Neuronal stem cell (in vitro differentiated cells): Measurements from ENCODE around the gene ELAVL1.
"Not testable (repeated sequence)": the region's sequence is repeated elsewhere in the genome, so short reads cannot be mapped to it uniquely, and the experiment has no call there.

Source experiments
- DNase-seq: peaks from one replicate; pipeline ENCODE4 v3.0.0-alpha.2; 2013; ENCODE audit warnings: low spot score
- H2AFZ ChIP-seq: one replicate; pipeline ENCODE4 v1.6.1; 2013; ENCODE audit warnings: mild to moderate bottlenecking, low read length, inconsistent platforms
- H2AK5ac ChIP-seq: 2 replicates; pipeline ENCODE4 v1.6.1; 2013; ENCODE audit warnings: low read depth, mild to moderate bottlenecking, inconsistent platforms, low read length, moderate library complexity, mixed read lengths
- H2BK120ac ChIP-seq: 2 replicates; pipeline ENCODE4 v1.6.1; 2013; ENCODE audit warnings: low read depth, mild to moderate bottlenecking, inconsistent platforms, low read length, moderate library complexity, mixed read lengths
- H2BK12ac ChIP-seq: one replicate; pipeline ENCODE4 v1.6.1; 2013; ENCODE audit warnings: low read length, inconsistent platforms
- H2BK15ac ChIP-seq: 2 replicates; pipeline ENCODE4 v1.6.1; 2013; ENCODE audit warnings: mild to moderate bottlenecking, low read length, inconsistent platforms, mixed read lengths
- H2BK5ac ChIP-seq: one replicate; pipeline ENCODE4 v1.6.1; 2013; ENCODE audit warnings: inconsistent platforms, mild to moderate bottlenecking, low read length, moderate library complexity
- H3K14ac ChIP-seq: one replicate; pipeline ENCODE4 v1.6.1; 2013; ENCODE audit warnings: low read length, inconsistent platforms
- H3K18ac ChIP-seq: 2 replicates; pipeline ENCODE4 v1.6.1; 2013; ENCODE audit warnings: low read length, inconsistent platforms
- H3K23ac ChIP-seq: 2 replicates; pipeline ENCODE4 v1.6.1; 2013; ENCODE audit warnings: low read depth, mild to moderate bottlenecking, mixed read lengths, low read length, inconsistent platforms; ENCODE audit not compliant: poor library complexity
- H3K27ac ChIP-seq: replicated peaks from 3 replicates; pipeline ENCODE4 v1.5.1; 2013; ENCODE audit warnings: low read length, inconsistent platforms
- H3K27me3 ChIP-seq, 3 experiments: 2 replicates each; pipeline ENCODE4 v1.6.1; 2013; ENCODE audit warnings: low read length in 3 of 3, mild to moderate bottlenecking in 2 of 3, inconsistent platforms in 1 of 3, low read depth in 1 of 3, mixed read lengths in 1 of 3, moderate library complexity in 1 of 3; ENCODE audit not compliant: control insufficient read depth in 3 of 3, insufficient read depth in 3 of 3
- H3K36me3 ChIP-seq, 2 donors: replicated peaks in 1 of 2; 2 replicates each; pipeline ENCODE4 v1.6.1; 2013; ENCODE audit warnings: low read length in 2 of 2; ENCODE audit not compliant: control insufficient read depth in 2 of 2, insufficient read depth in 2 of 2
- H3K4ac ChIP-seq: 2 replicates; pipeline ENCODE4 v1.6.1; 2013; ENCODE audit warnings: inconsistent platforms, mild to moderate bottlenecking, low read length, moderate library complexity
- H3K4me1 ChIP-seq, 2 donors: 1 replicate in 1 of 2; 2 replicates in 1 of 2; pipeline ENCODE4 v1.6.1; 2013; ENCODE audit warnings: low read length in 2 of 2, low read depth in 1 of 2; ENCODE audit not compliant: control insufficient read depth in 2 of 2, insufficient read depth in 1 of 2
- H3K4me2 ChIP-seq: one replicate; pipeline ENCODE4 v1.6.1; 2013; ENCODE audit warnings: mild to moderate bottlenecking, low read length, inconsistent platforms; ENCODE audit not compliant: insufficient read depth, poor library complexity, severe bottlenecking
- H3K4me3 ChIP-seq, 2 donors: 2 replicates each; pipeline ENCODE4 v1.5.1; 2013; ENCODE audit warnings: low read length in 2 of 2, mild to moderate bottlenecking in 2 of 2, inconsistent platforms in 1 of 2, moderate library complexity in 1 of 2
- H3K79me1 ChIP-seq: one replicate; pipeline ENCODE4 v1.6.1; 2013; ENCODE audit warnings: low read depth, mild to moderate bottlenecking, inconsistent platforms, low read length, moderate library complexity
- H3K9ac ChIP-seq: one replicate; pipeline ENCODE4 v1.6.1; 2013; ENCODE audit warnings: mild to moderate bottlenecking, low read depth, low read length, inconsistent platforms; ENCODE audit not compliant: poor library complexity
- H3K9me3 ChIP-seq, 2 donors: replicated peaks in 1 of 2; 2 replicates each; pipeline versions ENCODE3 to v1.6.1; 2013; ENCODE audit warnings: low read length in 2 of 2, mild to moderate bottlenecking in 2 of 2, inconsistent platforms in 1 of 2, low read depth in 1 of 2, mixed read lengths in 1 of 2, moderate library complexity in 1 of 2; ENCODE audit not compliant: control insufficient read depth in 2 of 2, insufficient read depth in 1 of 2
- H4K8ac ChIP-seq: one replicate; pipeline ENCODE4 v1.6.1; 2013; ENCODE audit warnings: low read depth, mild to moderate bottlenecking, inconsistent platforms, low read length, moderate library complexity
- H4K91ac ChIP-seq: one replicate; pipeline ENCODE4 v1.6.1; 2013; ENCODE audit warnings: low read length, low read depth, mild to moderate bottlenecking, inconsistent platforms; ENCODE audit not compliant: poor library complexity
- WGBS, 2 donors: extraction: QIAGEN DNeasy Blood & Tissue Kit; methylation state at CpG; one replicate each; pipeline ENCODE4 v1.1.7; 2013; ENCODE audit warnings: missing lambda C conversion rate in 2 of 2, mixed read lengths in 1 of 2; ENCODE audit not compliant: insufficient read length in 2 of 2, insufficient replicate concordance in 1 of 2; ENCODE audit errors: extremely low coverage in 2 of 2; 5-methylcytosine and 5-hydroxymethylcytosine counted together

ELAVL1 gene

DNA sequence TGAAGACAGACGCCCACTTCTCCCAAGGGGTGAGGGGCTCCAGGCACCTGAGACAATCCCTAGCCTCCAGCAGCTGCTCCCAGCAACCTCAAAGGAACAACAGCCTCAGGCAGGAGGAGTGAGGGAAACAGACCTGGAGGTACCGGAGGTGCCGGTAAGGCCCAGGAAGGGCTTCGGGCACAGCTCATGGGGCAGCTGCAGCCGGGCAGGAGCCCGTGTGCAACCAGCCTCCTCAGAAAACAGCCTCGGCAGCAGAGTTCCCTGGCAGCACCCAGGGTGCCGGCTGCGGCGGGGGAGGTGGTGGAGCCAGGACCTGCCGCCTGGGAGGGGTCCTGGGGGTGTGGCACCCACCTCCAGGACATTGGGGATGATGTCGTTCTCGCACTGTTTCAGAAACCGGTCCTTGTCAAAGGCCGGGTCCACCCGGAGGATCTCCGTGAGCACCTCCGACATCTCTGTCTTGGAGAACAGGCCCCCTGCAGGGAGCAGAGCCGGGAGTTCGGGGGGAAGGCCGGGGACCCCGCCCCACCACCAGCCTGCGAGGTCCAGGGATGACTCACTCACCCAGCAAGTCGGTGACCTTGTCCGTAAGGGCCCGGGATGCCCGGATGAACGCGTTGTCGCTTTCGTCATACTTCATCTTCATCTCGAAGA is 73.0 kb downstream of the ELAVL1 start:
- H4K8ac ChIP-seq, result no peak overlapping the region
- H3K4ac ChIP-seq, result no peak overlapping the region
- no peak overlapping the region for H3K23ac ChIP-seq
- peaks cover 0 to 4% of the 10 kb centered on the region in 2 donors for H3K4me1 ChIP-seq
- WGBS, 2 donors, result no CpG with 5 or more reads among the region's 32 CpGs
- H2AK5ac ChIP-seq, result no peak overlapping the region
- no peaks in the 10 kb centered on the region for H3K9me3 ChIP-seq
- no peak for DNase-seq
- H2BK12ac ChIP-seq, result no peak overlapping the region
- no peak overlapping the region for H2AFZ ChIP-seq
- H3K79me1 ChIP-seq, result peaks cover 6% of the 10 kb centered on the region
- no peak overlapping the region for H3K4me2 ChIP-seq
- H3K18ac ChIP-seq, result no peak overlapping the region
- no peak overlapping the region for H2BK120ac ChIP-seq
- H3K9ac ChIP-seq, result no peak overlapping the region
- no peak overlapping the region for H3K14ac ChIP-seq
- H3K4me3 ChIP-seq, result no peak overlapping the region
- H3K27ac ChIP-seq, result no peak overlapping the region
- H3K36me3 ChIP-seq, result peaks cover 45 to 80% of the 10 kb centered on the region in 2 donors
- H2BK5ac ChIP-seq, result no peak overlapping the region
- no peaks in the 10 kb centered on the region for H3K27me3 ChIP-seq
- H2BK15ac ChIP-seq, result no peak overlapping the region
- no peak overlapping the region for H4K91ac ChIP-seq

DNA sequence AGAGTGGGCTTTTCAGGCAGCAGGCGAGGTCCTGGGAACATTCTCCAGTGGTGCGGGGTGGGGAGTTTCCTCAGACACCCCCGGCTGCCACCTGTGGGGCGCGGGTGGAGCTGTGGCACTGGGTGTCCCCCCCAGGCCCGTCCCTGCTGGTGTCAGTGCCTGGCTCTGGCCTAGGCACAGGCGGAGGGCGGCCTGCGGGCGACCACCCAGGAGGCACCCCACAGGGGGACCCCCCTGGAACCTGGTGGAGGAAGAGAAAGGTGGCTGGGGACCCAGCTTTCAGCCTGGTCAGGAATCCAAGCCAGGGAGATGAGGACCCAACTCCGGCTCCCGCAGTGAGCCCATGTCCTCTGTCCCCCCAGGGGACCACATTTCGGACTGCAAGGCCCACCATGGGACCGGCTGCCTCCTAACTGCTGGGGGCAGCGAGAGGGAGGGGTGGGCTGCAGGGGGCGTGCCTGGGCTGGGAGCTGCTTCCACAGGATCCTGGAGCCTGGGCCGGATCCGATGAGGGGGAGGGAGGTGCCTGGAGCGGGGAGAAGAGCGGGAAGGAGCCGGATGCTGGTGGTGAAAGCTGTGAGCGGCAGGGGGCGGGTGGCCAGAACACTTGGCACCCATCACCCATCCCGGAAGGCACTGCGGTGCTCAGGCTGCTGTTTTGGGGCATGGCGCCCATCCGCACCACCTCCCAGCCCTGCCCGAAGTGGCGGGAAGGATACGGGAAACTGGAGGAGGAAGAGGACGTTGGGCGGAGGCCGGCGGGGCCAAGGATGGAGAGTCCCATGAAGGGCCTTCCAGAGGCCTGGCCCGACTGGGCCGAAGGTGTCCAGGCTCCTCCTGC is 74.0 kb downstream of the ELAVL1 start:
- H3K27ac ChIP-seq, result no peak overlapping the region
- peaks cover 42 to 80% of the 10 kb centered on the region in 2 donors for H3K36me3 ChIP-seq
- no CpG with 5 or more reads among the region's 36 CpGs for WGBS, 2 donors
- H2AK5ac ChIP-seq, result no peak overlapping the region
- no peak overlapping the region for H2BK12ac ChIP-seq
- H3K18ac ChIP-seq, result no peak overlapping the region
- no peaks in the 10 kb centered on the region for H3K9me3 ChIP-seq
- H2BK120ac ChIP-seq, result no peak overlapping the region
- H3K4me3 ChIP-seq, result no peak overlapping the region
- no peak for DNase-seq
- no peak overlapping the region for H4K91ac ChIP-seq
- no peak overlapping the region for H3K14ac ChIP-seq
- no peak overlapping the region for H3K4ac ChIP-seq
- no peak overlapping the region for H2BK15ac ChIP-seq
- H2AFZ ChIP-seq, result no peak overlapping the region
- H2BK5ac ChIP-seq, result no peak overlapping the region
- no peaks in the 10 kb centered on the region for H3K27me3 ChIP-seq
- H3K4me2 ChIP-seq, result no peak overlapping the region
- H3K9ac ChIP-seq, result peak overlapping the region; percentile 60
- H3K23ac ChIP-seq, result no peak overlapping the region
- H3K4me1 ChIP-seq, result peaks cover under 1 to 9% of the 10 kb centered on the region in 2 donors
- H3K79me1 ChIP-seq, result peaks cover 2% of the 10 kb centered on the region
- no peak overlapping the region for H4K8ac ChIP-seq

DNA sequence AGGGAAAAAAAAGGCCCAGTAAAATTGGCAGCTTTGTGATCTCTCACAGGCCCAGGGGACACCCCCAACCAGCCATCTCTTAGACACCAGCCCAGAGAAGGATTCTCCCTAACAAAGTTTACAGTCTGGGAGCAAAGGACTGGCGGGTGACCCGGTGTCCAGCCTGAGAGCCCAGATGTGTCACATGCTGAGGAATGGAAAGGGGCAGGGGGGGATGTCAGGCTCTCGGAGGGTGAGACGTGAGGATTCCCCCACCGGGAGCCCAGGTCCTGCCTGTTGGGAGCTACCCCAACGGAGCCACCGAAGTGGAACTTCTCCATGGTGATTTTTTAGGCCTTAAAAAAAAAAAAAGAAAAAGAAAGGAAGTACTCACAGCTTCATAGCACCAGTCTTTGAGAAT is 74.7 kb downstream of the ELAVL1 start:
- H3K36me3 ChIP-seq, result peaks cover 38 to 74% of the 10 kb centered on the region in 2 donors
- H4K91ac ChIP-seq, result no peak overlapping the region
- H3K18ac ChIP-seq, result no peak overlapping the region
- H2AK5ac ChIP-seq, result no peak overlapping the region
- H2BK5ac ChIP-seq, result no peak overlapping the region
- H3K27ac ChIP-seq, result no peak overlapping the region
- no peak overlapping the region for H3K4me3 ChIP-seq
- H3K79me1 ChIP-seq, result peaks cover 2% of the 10 kb centered on the region
- H3K4me2 ChIP-seq, result no peak overlapping the region
- no CpG with 5 or more reads among the region's 7 CpGs for WGBS, 2 donors
- no peak overlapping the region for H4K8ac ChIP-seq
- no peak overlapping the region for H2BK15ac ChIP-seq
- no peak overlapping the region for H2BK12ac ChIP-seq
- H3K4ac ChIP-seq, result no peak overlapping the region
- peaks cover 4 to 13% of the 10 kb centered on the region in 2 donors for H3K4me1 ChIP-seq
- no peak for DNase-seq
- peak overlapping the region; percentile 30 for H3K9ac ChIP-seq
- no peak overlapping the region for H3K23ac ChIP-seq
- H2BK120ac ChIP-seq, result no peak overlapping the region
- no peaks in the 10 kb centered on the region for H3K27me3 ChIP-seq
- no peak overlapping the region for H2AFZ ChIP-seq
- H3K9me3 ChIP-seq, result no peaks in the 10 kb centered on the region
- H3K14ac ChIP-seq, result no peak overlapping the region

DNA sequence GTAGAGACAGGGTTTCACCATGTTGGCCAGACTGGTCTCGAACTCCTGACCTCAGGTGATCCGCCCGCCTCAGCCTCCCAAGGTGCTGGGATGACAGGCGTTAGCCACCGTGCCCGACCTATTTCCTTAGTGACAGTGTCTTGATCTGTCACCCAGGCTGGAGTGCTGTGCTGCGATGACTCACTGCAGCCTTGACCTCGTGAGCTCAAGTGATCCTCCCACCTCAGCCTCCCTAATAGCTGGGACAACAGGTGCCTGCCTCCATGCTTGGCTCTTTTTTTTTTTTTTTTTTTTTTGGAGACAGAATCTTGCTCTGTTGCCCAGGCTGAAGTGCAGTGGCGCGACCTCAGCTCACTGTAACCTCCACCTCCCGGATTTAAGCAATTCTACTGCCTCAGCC is 75.4 kb downstream of the ELAVL1 start:
- H2AFZ ChIP-seq, H2BK12ac ChIP-seq, H3K9ac ChIP-seq, H3K14ac ChIP-seq, DNase-seq, H4K91ac ChIP-seq, H3K9me3 ChIP-seq, H3K4me2 ChIP-seq, H2BK120ac ChIP-seq, H3K79me1 ChIP-seq, H3K4me3 ChIP-seq, H4K8ac ChIP-seq, H3K4ac ChIP-seq, H2AK5ac ChIP-seq, H2BK5ac ChIP-seq, H3K18ac ChIP-seq, H3K27me3 ChIP-seq, H2BK15ac ChIP-seq, H3K23ac ChIP-seq, H3K27ac ChIP-seq: not testable (repeated sequence)
- Histone ChIP-seq H3K4me1 (peaks cover 4 to 13% of the 10 kb centered on the region in 2 donors), H3K36me3 (peaks cover 34 to 68% of the 10 kb centered on the region in 2 donors)
- WGBS, 2 donors, result no CpG with 5 or more reads among the region's 11 CpGs
